BJ (cell line): Measurements from ENCODE around the gene CREM. TPM values are rescaled to one million over a fixed set of nuclear protein-coding genes. Genes with fewer than 3 reads are reported as not detected.

Source experiments
- CTCF ChIA-PET: fragments of 350-600 bp; formaldehyde crosslinking; extraction: SDS; loops from one replicate; lab custom pipeline; 2021; ENCODE audit warnings: antibody characterized with exemption, inconsistent platforms; lab: Yijun Ruan, JAX
- POLR2A ChIA-PET: fragments of 300-600 bp; sonication (Branson Sonifier 250); formaldehyde crosslinking; extraction: SDS; loops from one replicate; lab custom pipeline; 2021; ENCODE audit warnings: antibody characterized with exemption; lab: Charles Lee
- DNase-seq: peaks from one replicate; pipeline ENCODE4 v3.0.0-alpha.2; 2011; ENCODE audit warnings: low read depth
- H3K27me3 ChIP-seq: 2 replicates; pipeline ENCODE4 v1.6.0; 2011; ENCODE audit warnings: low read length; ENCODE audit not compliant: control insufficient read depth, insufficient read depth
- H3K36me3 ChIP-seq: 2 replicates; pipeline ENCODE4 v1.5.1; 2011; ENCODE audit warnings: low read length; ENCODE audit not compliant: control insufficient read depth, insufficient read depth
- H3K4me3 ChIP-seq: 2 replicates; pipeline ENCODE4 v1.5.1; 2011; ENCODE audit warnings: low read depth, mild to moderate bottlenecking, control low read depth, low read length
- CTCF ChIP-seq: IDR thresholded peaks from 2 replicates; pipeline ENCODE4 v1.5.1; 2011; ENCODE audit warnings: low read depth, mild to moderate bottlenecking, control low read depth, inconsistent platforms, low read length, moderate library complexity; ENCODE audit not compliant: insufficient read depth
- polyA plus RNA-seq: library from polyadenylated mRNA; depleted of rRNA; stranded (reverse); fragments of >200 nt; gene quantifications from 2 replicates; pipeline ENCODE4 v1.2.3, GENCODE V29; 2011

CREM gene
- polyA plus RNA-seq, 1 experiment: 20.5 TPM

GRCh38 chr10:35185260-35186034 lies 58.8 kb downstream of the CREM start:
- TF ChIP-seq CTCF: no peak
- CTCF ChIA-PET: interaction anchor here (3.5 kb wide), 1 partner anchor 10 kb away, joined by 16 read pairs; no protein-coding TSS in a partner anchor

GRCh38 chr10:35188954-35189353 lies 62.3 kb downstream of the CREM start:
- TF ChIP-seq CTCF: no peak
- CTCF ChIA-PET: interaction anchor here (0.6 kb wide), 1 partner anchor 1260 kb away, joined by 3 read pairs; no protein-coding TSS in a partner anchor
- Histone ChIP-seq H3K4me3 (no peak overlapping the region), H3K36me3 (no peaks in the 10 kb centered on the region), H3K27me3 (no peaks in the 10 kb centered on the region)
- POLR2A ChIA-PET: no interaction called here
- DNase-seq: no peak

More at GRCh38 chr10:35185260-35186034, 58.8 kb downstream of the CREM start:
- H3K27me3 ChIP-seq: no peaks in the 10 kb centered on the region
- no peak for DNase-seq
- no peaks in the 10 kb centered on the region for H3K36me3 ChIP-seq
- POLR2A ChIA-PET: no interaction called here
- H3K4me3 ChIP-seq: no peak overlapping the region

GRCh38 chr10:35191523-35191922 lies 64.9 kb downstream of the CREM start:
- Histone ChIP-seq H3K4me3 (no peak overlapping the region), H3K36me3 (no peaks in the 10 kb centered on the region), H3K27me3 (no peaks in the 10 kb centered on the region)
- ChIA-PET POLR2A (no interaction called here), CTCF (interaction anchor here (1.0 to 1.4 kb wide), 4 partner anchors 11 to 39 kb away, joined by 3 to 5 read pairs (median 3); no protein-coding TSS in a partner anchor)
- no peak for DNase-seq
- no peak for TF ChIP-seq CTCF

- no peak for TF ChIP-seq CTCF
- DNase-seq: no peak
- ChIA-PET CTCF (interaction anchor here (0.7 to 1.4 kb wide), 2 partner anchors 31 to 64 kb away, joined by 3 read pairs; no protein-coding TSS in a partner anchor), POLR2A (no interaction called here)
- H3K27me3 ChIP-seq: no peaks in the 10 kb centered on the region
- no peak overlapping the region for H3K4me3 ChIP-seq
- H3K36me3 ChIP-seq: no peaks in the 10 kb centered on the region
Measured at GRCh38 chr10:35192645-35193249, 66.1 kb downstream of the CREM start.

- POLR2A ChIA-PET: no interaction called here
- no peak for DNase-seq
- TF ChIP-seq CTCF: no peak
- CTCF ChIA-PET: interaction anchor here (2.0 to 2.4 kb wide), 6 partner anchors 9 to 201 kb away, joined by 8 to 24 read pairs (median 15); no protein-coding TSS in a partner anchor
- no peak overlapping the region for H3K4me3 ChIP-seq
- no peaks in the 10 kb centered on the region for H3K27me3 ChIP-seq
- no peaks in the 10 kb centered on the region for H3K36me3 ChIP-seq
Measured at GRCh38 chr10:35194471-35194870, 67.8 kb downstream of the CREM start.
